ENCODE data around the gene NOTCH2. TPM values are rescaled to one million over a fixed set of nuclear protein-coding genes. Genes with fewer than 3 reads are reported as not detected.
"Not testable (repeated sequence)": the region's sequence is repeated elsewhere in the genome, so short reads cannot be mapped to it uniquely, and the experiment has no call there.

Gene NOTCH2
- total RNA-seq: 10 to 100 TPM; 10.1 to 21.8 (median 15.8) TPM

- TF ChIP-seq POLR2A (IDR thresholded peaks at IDR 0.05): peak; percentile 39 to 61
- ATAC-seq (peak; percentile 55 to 58), DNase-seq (peak; percentile 34 to 63)
- H3K27me3 ChIP-seq; intact Hi-C loops (cut with DNase I; ENCODE audit: low total_unique reads); H3K36me3 ChIP-seq; H3K9me3 ChIP-seq; H3K4me1 ChIP-seq; in situ Hi-C loops (cut with MboI; ENCODE audit: low sequenced_read_pairs in 4 of 4): not testable (repeated sequence)
- H3K4me3 ChIP-seq: peak within 1 kb of the TSS; percentile 66 to 86 (median 75)
- H3K27ac ChIP-seq: peak within 1 kb of the TSS; percentile 74 to 83 (median 81)
Measured at GRCh38 chr1:120069067-120069919, at the start of gene NOTCH2. Gene NOTCH2 (minus strand): TSS chr1:120069662. CDS start chr1:120069406, 256 bp downstream.

GRCh38 chr1:120117371-120118177 lies 48.1 kb upstream of the NOTCH2 start:
- H3K36me3 ChIP-seq; H3K4me3 ChIP-seq; H3K9me3 ChIP-seq; intact Hi-C loops (cut with DNase I; ENCODE audit: low total_unique reads); H3K4me1 ChIP-seq; H3K27me3 ChIP-seq; in situ Hi-C loops (cut with MboI; ENCODE audit: low sequenced_read_pairs in 4 of 4); H3K27ac ChIP-seq: not testable (repeated sequence)
- DNase-seq: peak; percentile 26 to 35
- ATAC-seq: peak in 1 of 2 donors; percentile 44

- intact Hi-C loops (cut with DNase I; ENCODE audit: low total_unique reads): not testable (repeated sequence)
Measured at GRCh38 chr1:120116094-120116493, 46.6 kb upstream of the NOTCH2 start.

GRCh38 chr1:120113134-120113533 lies 43.7 kb upstream of the NOTCH2 start:
- intact Hi-C loops (cut with DNase I; ENCODE audit: low total_unique reads); H3K27ac ChIP-seq; H3K4me3 ChIP-seq; in situ Hi-C loops (cut with MboI; ENCODE audit: low sequenced_read_pairs in 4 of 4); ATAC-seq; H3K27me3 ChIP-seq; H3K9me3 ChIP-seq; H3K4me1 ChIP-seq; H3K36me3 ChIP-seq; DNase-seq: not testable (repeated sequence)

More at GRCh38 chr1:120116094-120116493, 46.6 kb upstream of the NOTCH2 start:
- H3K36me3 ChIP-seq; DNase-seq; ATAC-seq; H3K4me1 ChIP-seq; in situ Hi-C loops (cut with MboI; ENCODE audit: low sequenced_read_pairs in 4 of 4); H3K27me3 ChIP-seq; H3K4me3 ChIP-seq; H3K27ac ChIP-seq; H3K9me3 ChIP-seq: not testable (repeated sequence)

- H3K9me3 ChIP-seq; intact Hi-C loops (cut with DNase I; ENCODE audit: low total_unique reads); H3K4me1 ChIP-seq; DNase-seq; in situ Hi-C loops (cut with MboI; ENCODE audit: low sequenced_read_pairs in 4 of 4); H3K4me3 ChIP-seq; H3K27ac ChIP-seq; ATAC-seq; H3K36me3 ChIP-seq; H3K27me3 ChIP-seq: not testable (repeated sequence)
Measured at GRCh38 chr1:120112212-120112611, 42.8 kb upstream of the NOTCH2 start.

GRCh38 chr1:120111771-120112170 lies 42.3 kb upstream of the NOTCH2 start:
- H3K27me3 ChIP-seq; ATAC-seq; in situ Hi-C loops (cut with MboI; ENCODE audit: low sequenced_read_pairs in 4 of 4); H3K9me3 ChIP-seq; DNase-seq; H3K27ac ChIP-seq; H3K4me3 ChIP-seq; H3K4me1 ChIP-seq; H3K36me3 ChIP-seq; intact Hi-C loops (cut with DNase I; ENCODE audit: low total_unique reads): not testable (repeated sequence)

GRCh38 chr1:120111008-120111407 lies 41.5 kb upstream of the NOTCH2 start:
- ATAC-seq; H3K36me3 ChIP-seq; DNase-seq; intact Hi-C loops (cut with DNase I; ENCODE audit: low total_unique reads); H3K4me3 ChIP-seq; H3K27me3 ChIP-seq; H3K27ac ChIP-seq; H3K9me3 ChIP-seq; in situ Hi-C loops (cut with MboI; ENCODE audit: low sequenced_read_pairs in 4 of 4); H3K4me1 ChIP-seq: not testable (repeated sequence)

- ATAC-seq; DNase-seq; H3K27ac ChIP-seq; H3K4me1 ChIP-seq; H3K36me3 ChIP-seq; H3K4me3 ChIP-seq; H3K27me3 ChIP-seq; in situ Hi-C loops (cut with MboI; ENCODE audit: low sequenced_read_pairs in 4 of 4); H3K9me3 ChIP-seq; intact Hi-C loops (cut with DNase I; ENCODE audit: low total_unique reads): not testable (repeated sequence)
Measured at GRCh38 chr1:120109656-120110055, 40.2 kb upstream of the NOTCH2 start.

GRCh38 chr1:120109180-120109579 lies 39.7 kb upstream of the NOTCH2 start:
- H3K9me3 ChIP-seq; DNase-seq; H3K27me3 ChIP-seq; H3K36me3 ChIP-seq; in situ Hi-C loops (cut with MboI; ENCODE audit: low sequenced_read_pairs in 4 of 4); ATAC-seq; H3K4me3 ChIP-seq; H3K27ac ChIP-seq; H3K4me1 ChIP-seq; intact Hi-C loops (cut with DNase I; ENCODE audit: low total_unique reads): not testable (repeated sequence)

- intact Hi-C loops (cut with DNase I; ENCODE audit: low total_unique reads); H3K27me3 ChIP-seq; DNase-seq; H3K9me3 ChIP-seq; ATAC-seq; in situ Hi-C loops (cut with MboI; ENCODE audit: low sequenced_read_pairs in 4 of 4); H3K4me3 ChIP-seq; H3K4me1 ChIP-seq; H3K36me3 ChIP-seq; H3K27ac ChIP-seq: not testable (repeated sequence)
Measured at GRCh38 chr1:120105288-120105687, 35.8 kb upstream of the NOTCH2 start.

GRCh38 chr1:120103768-120104167 lies 34.3 kb upstream of the NOTCH2 start:
- intact Hi-C loops (cut with DNase I; ENCODE audit: low total_unique reads); H3K4me3 ChIP-seq; ATAC-seq: not testable (repeated sequence)

More at GRCh38 chr1:120103768-120104167, 34.3 kb upstream of the NOTCH2 start:
- H3K9me3 ChIP-seq; H3K36me3 ChIP-seq; H3K4me1 ChIP-seq; in situ Hi-C loops (cut with MboI; ENCODE audit: low sequenced_read_pairs in 4 of 4); DNase-seq; H3K27ac ChIP-seq; H3K27me3 ChIP-seq: not testable (repeated sequence)

Data from gastrocnemius medialis (tissue), 4 donors.